Activated T-helper 1 cell treated with anti-CD3 and anti-CD28 coated beads, Interleukin-12 subunit alpha, Interleukin-12 subunit beta, Interleukin-2, Interleukin-4 antibody, amounts not matched to agents 30 ng/mL and 10 ng/mL and 1 ng/mL, durations not matched to agents 14 hours and 24 hours and 36 hours (primary cell): ENCODE measurements around the gene SVOPL. TPM values are rescaled to one million over a fixed set of nuclear protein-coding genes. Genes with fewer than 3 reads are reported as not detected.
"Not testable (repeated sequence)": the region's sequence is repeated elsewhere in the genome, so short reads cannot be mapped to it uniquely, and the experiment has no call there.

Source experiments
- DNase-seq: peaks from one replicate; pipeline ENCODE4 v3.0.0; 2021; ENCODE audit warnings: low spot score
- H3K27ac Mint-ChIP-seq: one replicate; pipeline ENCODE4 v1.8.0; 2021; ENCODE audit warnings: mild to moderate bottlenecking, mixed read lengths
- H3K27me3 Mint-ChIP-seq: one replicate; pipeline ENCODE4 v1.8.0; 2022; ENCODE audit warnings: mild to moderate bottlenecking, moderate library complexity, mixed read lengths; ENCODE audit not compliant: insufficient read depth
- H3K36me3 Mint-ChIP-seq: one replicate; pipeline ENCODE4 v1.8.0; 2021; ENCODE audit warnings: low read depth, mixed read lengths
- H3K4me1 Mint-ChIP-seq: one replicate; pipeline ENCODE4 v1.8.0; 2021; ENCODE audit warnings: low read depth, mixed read lengths
- H3K4me3 Mint-ChIP-seq: one replicate; pipeline ENCODE4 v1.8.0; 2021; ENCODE audit warnings: mild to moderate bottlenecking, moderate library complexity, mixed read lengths
- H3K9me3 Mint-ChIP-seq: one replicate; pipeline ENCODE4 v1.8.0; 2021; ENCODE audit warnings: mixed read lengths
- intact Hi-C: fragments of 100-400 bp; cut with micrococcal nuclease; formaldehyde crosslinking; loops from one replicate; pipeline ENCODE4 v1.15.1; 2024
- total RNA-seq: library from RNA; stranded (reverse); gene quantifications from 2 replicates; pipeline ENCODE4 v1.2.3, GENCODE V29; 2022

SVOPL gene
- total RNA-seq, 1 donor from 2014 or later, result not detected

DNA sequence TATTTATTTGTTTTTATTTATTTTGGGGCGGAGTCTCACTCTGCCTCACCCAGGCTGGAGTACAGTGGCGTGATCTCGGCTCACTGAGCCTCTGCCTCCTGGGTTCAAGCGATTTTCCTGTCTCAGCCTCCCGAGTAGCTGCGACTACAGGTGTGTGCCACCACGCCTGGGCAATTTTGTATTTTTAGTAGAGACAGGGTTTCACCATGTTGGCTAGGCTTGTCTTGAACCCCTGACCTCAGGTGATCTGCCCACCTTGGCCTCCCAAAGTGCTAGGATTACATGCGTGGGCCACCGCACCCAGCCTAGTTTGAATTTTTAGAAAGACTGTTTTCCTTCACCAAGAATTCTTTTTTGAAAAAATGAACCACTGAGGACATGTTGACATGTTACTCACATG lies 5.4 kb downstream of the SVOPL start:
- H3K9me3 Mint-ChIP-seq, H3K27ac Mint-ChIP-seq, intact Hi-C loops, H3K36me3 Mint-ChIP-seq, H3K4me3 Mint-ChIP-seq, DNase-seq, H3K4me1 Mint-ChIP-seq, H3K27me3 Mint-ChIP-seq: not testable (repeated sequence)

DNA sequence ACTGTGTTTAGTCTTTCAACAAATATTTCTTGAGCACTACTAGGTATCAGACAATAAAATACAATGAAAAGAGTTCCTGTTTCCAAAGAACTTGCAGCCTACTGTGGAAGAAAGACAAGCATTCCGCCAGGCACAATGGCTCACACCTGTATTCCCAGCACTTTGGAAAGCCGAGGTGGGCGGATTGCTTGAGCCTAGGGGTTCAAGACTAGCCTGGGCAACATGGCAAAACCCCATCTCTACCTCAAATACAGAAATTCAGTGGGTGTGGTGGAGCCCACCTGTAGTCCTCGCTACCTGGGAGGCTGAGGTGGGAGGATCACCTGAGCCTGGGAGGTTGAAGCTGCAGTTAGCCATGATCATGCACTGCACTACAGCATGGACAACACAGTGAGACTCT lies 6.1 kb downstream of the SVOPL start:
- Mint-ChIP-seq H3K4me3 (no peak overlapping the region), H3K27ac (no peak overlapping the region), H3K9me3 (no peaks in the 10 kb centered on the region), H3K36me3 (no peaks in the 10 kb centered on the region), H3K4me1 (no peaks in the 10 kb centered on the region), H3K27me3 (peaks cover 4% of the 10 kb centered on the region)
- no peak for DNase-seq
- intact Hi-C loops, result no loop called here

DNA sequence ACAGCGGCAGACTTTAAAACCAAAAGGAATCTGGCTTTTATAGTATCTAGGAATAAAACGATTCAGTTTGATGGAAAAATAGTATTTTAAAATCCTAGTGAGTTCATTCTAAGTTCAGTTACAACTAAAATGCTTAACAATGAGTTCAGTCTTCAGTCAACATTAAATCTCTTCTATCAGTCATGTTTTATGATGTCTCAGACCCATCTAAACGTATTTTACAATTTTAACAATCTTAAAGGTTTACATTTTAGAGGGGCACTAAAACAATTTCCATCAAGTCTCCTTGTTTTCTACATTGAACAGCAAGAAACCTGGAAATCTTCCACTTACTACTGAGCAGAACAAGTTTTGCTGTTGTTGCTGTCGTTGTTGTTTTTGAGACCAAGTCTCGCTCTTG lies 10.0 kb downstream of the SVOPL start:
- no peaks in the 10 kb centered on the region for H3K36me3 Mint-ChIP-seq
- no peak for DNase-seq
- peaks cover 4% of the 10 kb centered on the region for H3K9me3 Mint-ChIP-seq
- peaks cover 6% of the 10 kb centered on the region for H3K27me3 Mint-ChIP-seq
- intact Hi-C loops, result no loop called here
- no peaks in the 10 kb centered on the region for H3K4me1 Mint-ChIP-seq
- H3K4me3 Mint-ChIP-seq, result no peak overlapping the region
- no peak overlapping the region for H3K27ac Mint-ChIP-seq

DNA sequence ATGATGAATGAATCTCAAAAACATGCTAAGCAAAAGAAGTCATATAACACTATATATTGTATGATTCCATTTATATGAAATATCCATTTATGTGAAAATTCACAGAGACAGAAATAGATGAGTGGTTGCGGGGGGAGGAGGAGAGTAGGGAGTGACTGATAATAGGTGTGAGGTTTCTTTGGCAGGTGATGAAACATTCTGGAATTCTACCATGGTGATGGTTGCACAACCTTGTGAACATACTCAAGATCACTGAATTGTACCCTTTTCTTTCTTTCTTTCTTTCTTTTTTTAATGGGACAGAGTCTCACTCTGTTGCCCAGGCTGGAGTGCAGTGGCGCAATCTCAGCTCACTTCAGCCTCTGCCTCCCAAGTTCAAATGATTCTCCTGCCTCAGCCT lies 10.7 kb downstream of the SVOPL start:
- no peak for DNase-seq
- intact Hi-C loops, result no loop called here
- Mint-ChIP-seq H3K36me3 (no peaks in the 10 kb centered on the region), H3K4me3 (no peak overlapping the region), H3K27ac (no peak overlapping the region), H3K27me3 (peaks cover 6% of the 10 kb centered on the region), H3K9me3 (peaks cover 4% of the 10 kb centered on the region), H3K4me1 (no peaks in the 10 kb centered on the region)

DNA sequence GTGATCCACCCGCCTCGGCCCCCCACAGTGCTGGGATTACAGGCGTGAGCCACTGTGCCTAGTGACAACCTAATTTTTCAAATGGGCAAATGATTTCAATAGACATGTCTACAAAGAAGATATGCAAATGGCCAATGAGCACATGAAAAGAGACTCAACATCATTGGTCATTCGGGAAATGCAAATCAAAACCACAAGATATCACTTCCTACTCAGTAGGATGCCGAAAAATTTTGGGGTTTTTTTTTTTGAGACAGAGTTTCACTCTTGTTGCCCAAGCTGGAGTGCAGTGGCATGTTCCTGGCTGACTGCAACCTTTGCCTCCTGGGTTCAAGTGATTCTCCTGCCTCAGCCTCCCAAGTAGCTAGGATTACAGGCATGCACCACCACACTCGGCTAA lies 13.1 kb downstream of the SVOPL start:
- H3K27me3 Mint-ChIP-seq, H3K4me3 Mint-ChIP-seq, intact Hi-C loops, H3K36me3 Mint-ChIP-seq, H3K27ac Mint-ChIP-seq, H3K9me3 Mint-ChIP-seq, H3K4me1 Mint-ChIP-seq, DNase-seq: not testable (repeated sequence)

DNA sequence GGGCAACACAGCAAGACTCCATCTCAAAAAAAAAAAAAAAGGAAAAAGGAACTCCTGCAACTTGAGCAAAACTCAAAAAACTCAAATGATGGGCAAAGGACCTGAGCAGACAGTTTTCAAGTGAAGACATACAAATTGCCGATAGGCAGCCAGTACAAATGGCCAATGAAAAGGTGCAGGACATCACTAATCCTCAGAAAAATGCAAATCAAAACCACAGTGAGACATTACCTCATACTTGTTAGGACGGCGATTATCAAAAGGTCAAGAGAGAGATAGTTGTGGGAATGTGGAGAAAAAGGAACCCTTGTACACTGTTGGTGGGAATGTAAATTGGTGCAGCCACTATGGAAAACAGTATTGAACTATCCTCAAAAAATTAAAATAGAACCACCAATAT lies 16.8 kb downstream of the SVOPL start:
- Mint-ChIP-seq H3K4me3 (no peak overlapping the region), H3K36me3 (no peaks in the 10 kb centered on the region), H3K27ac (no peak overlapping the region), H3K27me3 (peaks cover 4% of the 10 kb centered on the region), H3K9me3 (peaks cover 4% of the 10 kb centered on the region), H3K4me1 (no peaks in the 10 kb centered on the region)
- intact Hi-C loops, result no loop called here
- no peak for DNase-seq

DNA sequence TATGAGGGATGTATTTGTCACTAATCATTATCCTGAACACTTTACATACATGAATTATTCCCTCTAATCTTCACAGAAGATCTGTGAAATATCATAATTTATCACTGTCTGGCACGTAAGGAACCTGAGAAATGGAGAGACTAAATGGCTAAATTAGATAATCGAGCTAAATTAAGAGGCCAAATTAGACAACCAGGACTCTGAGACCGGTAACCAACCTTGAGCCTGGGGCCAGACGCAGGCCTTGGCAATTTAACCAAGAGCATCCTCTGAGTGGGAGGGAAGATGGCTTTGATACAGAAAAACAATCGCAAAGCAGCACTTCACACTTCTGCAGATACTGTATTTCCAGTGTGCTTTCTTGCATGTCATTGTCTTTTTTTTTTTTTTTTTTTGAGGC lies 21.4 kb downstream of the SVOPL start:
- intact Hi-C loops, result no loop called here
- no peak for DNase-seq
- Mint-ChIP-seq H3K4me3 (no peak overlapping the region), H3K4me1 (no peaks in the 10 kb centered on the region), H3K36me3 (no peaks in the 10 kb centered on the region), H3K27ac (no peak overlapping the region), H3K9me3 (no peaks in the 10 kb centered on the region), H3K27me3 (peaks cover 8% of the 10 kb centered on the region)

DNA sequence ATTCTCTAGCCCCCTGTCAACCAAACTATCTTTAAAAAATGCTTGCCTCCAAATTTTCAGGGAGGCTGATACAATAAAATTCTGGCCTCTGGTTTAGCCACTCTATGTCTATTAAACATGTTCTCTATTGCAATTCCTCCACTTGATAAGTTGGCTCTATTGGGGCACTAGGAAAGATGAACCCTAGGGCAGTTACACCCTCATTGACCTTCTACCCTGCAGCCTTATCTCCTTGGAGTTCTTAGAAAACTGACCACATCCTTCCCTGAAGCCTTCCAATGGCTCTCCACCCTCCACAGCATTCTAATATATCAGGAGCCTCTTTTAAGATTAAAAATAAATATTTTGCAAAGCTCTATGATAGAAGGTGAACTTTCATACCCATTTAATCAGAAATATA lies 30.6 kb downstream of the SVOPL start:
- no peaks in the 10 kb centered on the region for H3K36me3 Mint-ChIP-seq
- no peaks in the 10 kb centered on the region for H3K9me3 Mint-ChIP-seq
- H3K27ac Mint-ChIP-seq, result no peak overlapping the region
- H3K4me3 Mint-ChIP-seq, result no peak overlapping the region
- peaks cover 18% of the 10 kb centered on the region for H3K4me1 Mint-ChIP-seq
- no peak for DNase-seq
- peaks cover 5% of the 10 kb centered on the region for H3K27me3 Mint-ChIP-seq
- intact Hi-C loops, result no loop called here

DNA sequence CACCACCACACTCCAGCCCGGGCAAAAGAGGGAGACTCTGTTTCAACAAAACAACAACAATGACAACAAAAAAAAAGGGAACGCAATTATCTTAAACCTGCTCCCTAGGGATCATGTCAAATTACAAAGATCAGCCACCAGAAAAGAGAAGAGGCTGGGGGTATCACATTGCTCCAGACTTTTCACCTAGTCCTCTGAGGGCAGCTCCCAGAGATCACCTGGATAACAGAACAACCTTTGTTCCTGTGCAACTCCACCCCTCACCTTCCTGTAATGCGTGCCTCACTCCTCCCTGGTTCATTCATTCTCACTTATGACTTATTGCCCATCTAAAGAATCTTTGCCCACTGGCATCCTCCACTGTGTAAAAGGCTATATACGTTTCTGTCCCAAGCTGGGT lies 31.8 kb downstream of the SVOPL start:
- intact Hi-C loops, result no loop called here
- Mint-ChIP-seq H3K27me3 (peaks cover 11% of the 10 kb centered on the region), H3K4me3 (no peak overlapping the region), H3K4me1 (peaks cover 20% of the 10 kb centered on the region), H3K9me3 (no peaks in the 10 kb centered on the region), H3K27ac (no peak overlapping the region), H3K36me3 (no peaks in the 10 kb centered on the region)
- no peak for DNase-seq

DNA sequence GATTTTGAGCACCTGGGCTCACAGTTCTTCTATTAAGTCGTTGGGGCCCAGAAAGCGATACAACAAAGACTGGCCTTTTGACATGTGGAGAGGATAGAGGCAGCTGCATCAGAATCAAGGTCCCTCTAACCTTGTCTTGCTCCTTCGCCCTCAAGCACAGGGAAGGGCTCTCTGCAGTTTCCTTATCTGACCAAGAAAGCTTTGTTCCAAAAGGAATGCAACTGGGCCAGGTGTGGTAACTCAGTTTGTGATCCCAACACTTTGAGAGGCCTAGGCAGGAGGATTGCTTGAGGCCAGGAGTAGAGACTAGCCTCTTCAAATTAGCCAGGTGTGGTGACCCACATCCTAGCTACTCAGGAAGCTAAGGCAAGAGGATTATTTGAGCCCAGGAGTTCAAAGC lies 32.2 kb downstream of the SVOPL start:
- Mint-ChIP-seq H3K36me3 (no peaks in the 10 kb centered on the region), H3K27me3 (peaks cover 15% of the 10 kb centered on the region), H3K9me3 (no peaks in the 10 kb centered on the region), H3K4me1 (peaks cover 24% of the 10 kb centered on the region), H3K27ac (no peak overlapping the region), H3K4me3 (no peak overlapping the region)
- no peak for DNase-seq
- intact Hi-C loops, result no loop called here

DNA sequence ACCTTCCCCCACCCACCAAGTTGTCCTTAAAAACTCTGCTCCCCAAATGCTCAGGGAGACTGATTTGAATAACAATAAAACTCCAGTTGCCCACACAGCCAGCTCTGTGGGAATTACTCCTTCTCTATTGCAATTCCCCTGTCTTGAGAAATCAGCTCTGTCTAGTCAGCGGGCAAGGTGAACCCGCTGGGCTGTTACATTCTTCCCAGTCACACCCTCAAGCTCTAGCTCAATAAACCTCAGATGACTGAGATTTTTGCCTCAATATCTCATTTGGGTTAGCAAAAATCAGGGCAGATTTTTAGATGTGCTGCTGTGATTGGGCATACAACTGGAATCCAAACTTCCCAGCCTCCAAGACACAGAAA lies 32.9 kb downstream of the SVOPL start:
- peaks cover 22% of the 10 kb centered on the region for H3K27me3 Mint-ChIP-seq
- no peak overlapping the region for H3K27ac Mint-ChIP-seq
- H3K4me3 Mint-ChIP-seq, result no peak overlapping the region
- DNase-seq, result no peak
- intact Hi-C loops, result no loop called here
- peaks cover 28% of the 10 kb centered on the region for H3K4me1 Mint-ChIP-seq
- no peaks in the 10 kb centered on the region for H3K9me3 Mint-ChIP-seq
- no peaks in the 10 kb centered on the region for H3K36me3 Mint-ChIP-seq

DNA sequence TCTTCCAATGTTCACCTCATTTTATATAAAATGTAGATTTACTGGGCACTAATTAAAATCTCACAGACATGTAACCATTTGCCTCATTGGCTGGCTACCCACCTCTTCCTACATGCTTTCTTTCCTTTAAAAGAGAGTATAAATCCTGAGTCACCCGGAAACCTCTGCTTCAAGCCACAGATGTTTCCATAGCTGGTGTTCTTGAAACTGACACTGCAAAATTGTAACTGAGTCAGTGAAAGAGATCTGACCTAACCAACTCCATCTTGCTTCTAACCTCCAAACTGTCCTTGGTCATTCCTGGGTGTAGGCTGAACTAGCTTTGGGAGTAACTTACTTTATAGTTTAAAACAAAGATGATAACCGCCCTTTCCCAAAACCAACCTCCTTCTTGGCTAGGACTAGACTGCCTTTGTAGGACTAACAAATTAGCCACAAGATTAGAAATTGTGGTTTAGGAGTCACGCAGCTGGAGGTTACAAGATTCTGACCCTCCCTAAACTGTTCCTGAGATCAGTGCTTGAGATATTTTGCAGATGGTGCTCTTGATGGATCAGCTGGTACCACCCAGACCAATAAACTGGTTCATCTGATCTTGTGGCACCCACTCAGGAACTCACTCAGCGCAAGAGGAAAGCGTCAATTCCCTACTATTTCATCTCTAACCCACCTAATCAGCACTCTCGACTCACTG lies 33.5 kb downstream of the SVOPL start:
- peak overlapping the region; percentile 7 for H3K27ac Mint-ChIP-seq
- H3K4me1 Mint-ChIP-seq, result peaks cover 28% of the 10 kb centered on the region
- H3K27me3 Mint-ChIP-seq, result peaks cover 23% of the 10 kb centered on the region
- intact Hi-C loops, result loop anchor here (1.0 kb wide), 1 partner anchor 42 kb away; no protein-coding TSS in a partner anchor
- no peaks in the 10 kb centered on the region for H3K36me3 Mint-ChIP-seq
- H3K4me3 Mint-ChIP-seq, result no peak overlapping the region
- DNase-seq, result no peak
- no peaks in the 10 kb centered on the region for H3K9me3 Mint-ChIP-seq

DNA sequence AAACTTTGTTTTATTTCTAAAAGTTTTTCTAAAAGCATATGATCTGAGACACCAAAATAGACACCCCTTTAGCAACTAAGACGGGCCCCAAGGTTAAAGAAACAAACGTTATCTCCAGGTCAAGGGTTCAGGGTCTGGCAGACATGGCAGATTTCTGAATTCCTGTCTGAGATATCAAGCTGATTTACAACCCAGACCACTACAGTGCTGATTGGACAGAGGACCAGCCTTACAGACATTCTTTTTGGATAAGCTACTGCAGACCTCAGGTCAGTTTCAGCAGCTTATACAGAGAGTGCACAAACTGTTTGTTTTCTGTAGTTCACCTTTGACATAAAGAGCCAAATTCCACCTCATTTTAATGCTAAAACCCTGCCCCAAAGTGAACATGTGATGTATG lies 34.8 kb downstream of the SVOPL start:
- Mint-ChIP-seq H3K36me3 (no peaks in the 10 kb centered on the region), H3K27ac (no peak overlapping the region), H3K9me3 (no peaks in the 10 kb centered on the region), H3K27me3 (peaks cover 24% of the 10 kb centered on the region), H3K4me1 (peaks cover 28% of the 10 kb centered on the region), H3K4me3 (no peak overlapping the region)
- no peak for DNase-seq
- intact Hi-C loops, result no loop called here

DNA sequence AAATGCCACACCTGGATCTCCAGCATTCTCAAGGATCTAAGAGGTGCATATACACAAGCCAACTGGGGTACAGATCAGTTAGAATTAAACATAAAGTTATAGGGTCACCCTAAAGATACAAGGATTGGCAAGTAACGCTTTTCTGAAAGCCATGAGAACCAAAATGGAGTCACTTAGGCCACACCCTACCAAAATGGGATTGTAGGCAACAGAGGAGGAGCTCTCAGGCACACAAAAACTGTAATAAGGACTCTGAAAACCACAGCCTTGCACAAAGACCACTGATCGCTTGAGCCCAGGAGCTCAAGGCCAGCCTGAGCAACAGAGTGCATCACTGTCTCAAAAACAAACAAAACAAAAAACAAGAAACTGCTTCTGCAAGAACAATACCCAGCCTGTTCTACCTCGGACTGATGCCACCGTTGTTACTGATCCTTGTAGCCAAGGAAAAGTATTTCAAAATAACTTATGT lies 35.5 kb downstream of the SVOPL start:
- DNase-seq, result no peak
- Mint-ChIP-seq H3K9me3 (no peaks in the 10 kb centered on the region), H3K4me1 (peaks cover 28% of the 10 kb centered on the region), H3K36me3 (no peaks in the 10 kb centered on the region), H3K4me3 (no peak overlapping the region), H3K27me3 (peaks cover 25% of the 10 kb centered on the region), H3K27ac (no peak overlapping the region)
- intact Hi-C loops, result no loop called here
